GF-D8 (cell line): Measurements from ENCODE around the gene PHKG2.

ENCODE experiments used
- DNase-seq: peaks from one replicate; lab custom pipeline; 2025; lab: John Stamatoyannopoulos, UW

The PHKG2 gene

GRCh38 chr16:30775392-30776188 is 27.4 kb downstream of the PHKG2 start:
- DNase-seq = peak; percentile 50

GRCh38 chr16:30777591-30778297 is 29.5 kb downstream of the PHKG2 start:
- DNase-seq = no peak

GRCh38 chr16:30778549-30779244 is 30.5 kb downstream of the PHKG2 start:
- DNase-seq = no peak

- DNase-seq = no peak
Measured at GRCh38 chr16:30779596-30779995, 31.4 kb downstream of the PHKG2 start.

GRCh38 chr16:30780021-30780420 is 31.8 kb downstream of the PHKG2 start:
- DNase-seq = no peak

GRCh38 chr16:30780549-30780948 is 32.3 kb downstream of the PHKG2 start:
- peak; percentile 47 for DNase-seq

- no peak for DNase-seq
Measured at GRCh38 chr16:30782486-30783279, 34.5 kb downstream of the PHKG2 start.

GRCh38 chr16:30783280-30784109 is 35.3 kb downstream of the PHKG2 start:
- no peak for DNase-seq

GRCh38 chr16:30784215-30784614 is 36.0 kb downstream of the PHKG2 start:
- DNase-seq = no peak

- no peak for DNase-seq
Measured at GRCh38 chr16:30785126-30786106, 37.2 kb downstream of the PHKG2 start.

GRCh38 chr16:30786115-30786935 is 38.1 kb downstream of the PHKG2 start:
- DNase-seq = no peak

GRCh38 chr16:30786936-30787612 is 38.8 kb downstream of the PHKG2 start, which contains the start of gene ZNF629:
Gene ZNF629 (minus strand): TSS chr16:30787205. CDS start chr16:30784482, 2,723 bp downstream.
- peak; percentile 5 for DNase-seq

GRCh38 chr16:30787613-30788378 is 39.6 kb downstream of the PHKG2 start:
- DNase-seq = no peak

- DNase-seq = no peak
Measured at GRCh38 chr16:30793508-30794069, 45.4 kb downstream of the PHKG2 start.

- no peak for DNase-seq
Measured at GRCh38 chr16:30794634-30795033, 46.4 kb downstream of the PHKG2 start.

GRCh38 chr16:30797670-30798309 is 49.6 kb downstream of the PHKG2 start:
- DNase-seq = no peak
